Activated naive CD8-positive, alpha-beta T cell treated with anti-CD3 and anti-CD28 coated beads, Interleukin-2, amount 10 ng/mL, durations not matched to agents 7 days and 5 days (primary cell): ENCODE measurements around the gene CRMP1. TPM values are rescaled to one million over a fixed set of nuclear protein-coding genes. Genes with fewer than 3 reads are reported as not detected.

Experiments used
- ATAC-seq: fragments of 150-1000 bp; cut with Tn5 transposase; one replicate; pipeline ENCODE4 v1.10.0; 2021; ENCODE audit warnings: low read depth, moderate library complexity
- POLR2A ChIA-PET: fragments of 350-600 bp; sonication (Branson Sonifier 250); formaldehyde crosslinking; loops from one replicate; lab custom pipeline; 2021; ENCODE audit warnings: antibody characterized with exemption; lab: Charles Lee
- DNase-seq: peaks from one replicate; pipeline ENCODE4 v3.0.0; 2021
- H3K27ac Mint-ChIP-seq: one replicate; pipeline ENCODE4 v1.8.0; 2022; ENCODE audit warnings: mild to moderate bottlenecking, mixed read lengths
- H3K27me3 Mint-ChIP-seq: one replicate; pipeline ENCODE4 v1.8.0; 2022; ENCODE audit warnings: mild to moderate bottlenecking, moderate library complexity, mixed read lengths
- H3K36me3 Mint-ChIP-seq: one replicate; pipeline ENCODE4 v1.8.0; 2021; ENCODE audit warnings: mild to moderate bottlenecking, mixed read lengths
- H3K4me1 Mint-ChIP-seq: one replicate; pipeline ENCODE4 v1.8.0; 2021; ENCODE audit warnings: mixed read lengths
- H3K4me3 Mint-ChIP-seq: one replicate; pipeline ENCODE4 v1.8.0; 2022; ENCODE audit warnings: mild to moderate bottlenecking, moderate library complexity, mixed read lengths
- H3K9me3 Mint-ChIP-seq: one replicate; pipeline ENCODE4 v1.8.0; 2021; ENCODE audit warnings: mixed read lengths
- total RNA-seq, 2 experiments: library from RNA; stranded (reverse); gene quantifications; one replicate each; pipeline ENCODE4 v1.2.3, GENCODE V29; 2021

Gene CRMP1
- total RNA-seq, 2 experiments from 2014 or later, result not detected

GRCh38 chr4:5926598-5926997 is 33.7 kb upstream of the CRMP1 start:
- DNase-seq (no peak), ATAC-seq (no peak)
- H3K4me3 Mint-ChIP-seq, result no peak overlapping the region
- no peaks in the 10 kb centered on the region for H3K36me3 Mint-ChIP-seq
- no peaks in the 10 kb centered on the region for H3K9me3 Mint-ChIP-seq
- H3K4me1 Mint-ChIP-seq, result no peaks in the 10 kb centered on the region
- POLR2A ChIA-PET, result no interaction called here
- H3K27ac Mint-ChIP-seq, result no peak overlapping the region
- H3K27me3 Mint-ChIP-seq, result no peaks in the 10 kb centered on the region

- Mint-ChIP-seq H3K27me3 (no peaks in the 10 kb centered on the region), H3K9me3 (no peaks in the 10 kb centered on the region), H3K4me1 (peaks cover 2% of the 10 kb centered on the region), H3K4me3 (no peak overlapping the region), H3K36me3 (no peaks in the 10 kb centered on the region), H3K27ac (no peak overlapping the region)
- ATAC-seq (no peak), DNase-seq (no peak)
- POLR2A ChIA-PET, result no interaction called here
Observed at GRCh38 chr4:5925419-5926200, 32.7 kb upstream of the CRMP1 start.

GRCh38 chr4:5924461-5925125 is 31.7 kb upstream of the CRMP1 start:
- Mint-ChIP-seq H3K27ac (no peak overlapping the region), H3K9me3 (no peaks in the 10 kb centered on the region), H3K4me3 (no peak overlapping the region), H3K4me1 (peaks cover 2% of the 10 kb centered on the region), H3K36me3 (no peaks in the 10 kb centered on the region), H3K27me3 (no peaks in the 10 kb centered on the region)
- ATAC-seq (no peak), DNase-seq (no peak)
- POLR2A ChIA-PET, result no interaction called here

GRCh38 chr4:5923376-5923775 is 30.5 kb upstream of the CRMP1 start:
- ATAC-seq (no peak), DNase-seq (no peak)
- POLR2A ChIA-PET, result no interaction called here
- Mint-ChIP-seq H3K9me3 (no peaks in the 10 kb centered on the region), H3K4me1 (peaks cover 2% of the 10 kb centered on the region), H3K27ac (no peak overlapping the region), H3K27me3 (no peaks in the 10 kb centered on the region), H3K36me3 (no peaks in the 10 kb centered on the region), H3K4me3 (no peak overlapping the region)

GRCh38 chr4:5922556-5922955 is 29.7 kb upstream of the CRMP1 start:
- POLR2A ChIA-PET, result no interaction called here
- Mint-ChIP-seq H3K4me1 (peaks cover 2% of the 10 kb centered on the region), H3K4me3 (no peak overlapping the region), H3K36me3 (no peaks in the 10 kb centered on the region), H3K27ac (no peak overlapping the region), H3K27me3 (no peaks in the 10 kb centered on the region), H3K9me3 (no peaks in the 10 kb centered on the region)
- no peak for ATAC-seq
- no peak for DNase-seq

GRCh38 chr4:5921981-5922380 is 29.1 kb upstream of the CRMP1 start:
- DNase-seq, result no peak
- ATAC-seq, result no peak
- H3K27me3 Mint-ChIP-seq, result no peaks in the 10 kb centered on the region
- H3K4me1 Mint-ChIP-seq, result peaks cover 2% of the 10 kb centered on the region
- H3K36me3 Mint-ChIP-seq, result no peaks in the 10 kb centered on the region
- no peaks in the 10 kb centered on the region for H3K9me3 Mint-ChIP-seq
- H3K27ac Mint-ChIP-seq, result no peak overlapping the region
- POLR2A ChIA-PET, result no interaction called here
- no peak overlapping the region for H3K4me3 Mint-ChIP-seq

- Mint-ChIP-seq H3K27me3 (no peaks in the 10 kb centered on the region), H3K4me1 (peaks cover 2% of the 10 kb centered on the region), H3K36me3 (no peaks in the 10 kb centered on the region), H3K4me3 (no peak overlapping the region), H3K9me3 (no peaks in the 10 kb centered on the region), H3K27ac (no peak overlapping the region)
- ATAC-seq (no peak), DNase-seq (no peak)
- POLR2A ChIA-PET, result no interaction called here
Observed at GRCh38 chr4:5921101-5921980, 28.5 kb upstream of the CRMP1 start.

- H3K4me3 Mint-ChIP-seq, result no peak overlapping the region
- H3K4me1 Mint-ChIP-seq, result peaks cover 2% of the 10 kb centered on the region
- H3K27ac Mint-ChIP-seq, result no peak overlapping the region
- H3K36me3 Mint-ChIP-seq, result no peaks in the 10 kb centered on the region
- ATAC-seq (no peak), DNase-seq (no peak)
- H3K27me3 Mint-ChIP-seq, result peaks cover 2% of the 10 kb centered on the region
- H3K9me3 Mint-ChIP-seq, result no peaks in the 10 kb centered on the region
- POLR2A ChIA-PET, result no interaction called here
Observed at GRCh38 chr4:5919571-5919970, 26.7 kb upstream of the CRMP1 start.

- Mint-ChIP-seq H3K4me1 (peaks cover 2% of the 10 kb centered on the region), H3K4me3 (no peak overlapping the region), H3K27me3 (peaks cover 2% of the 10 kb centered on the region), H3K9me3 (no peaks in the 10 kb centered on the region), H3K27ac (no peak overlapping the region), H3K36me3 (no peaks in the 10 kb centered on the region)
- DNase-seq (no peak), ATAC-seq (no peak)
- POLR2A ChIA-PET, result no interaction called here
Observed at GRCh38 chr4:5919044-5919443, 26.2 kb upstream of the CRMP1 start.

GRCh38 chr4:5918331-5918985 is 25.6 kb upstream of the CRMP1 start:
- POLR2A ChIA-PET, result no interaction called here
- DNase-seq (no peak), ATAC-seq (no peak)
- Mint-ChIP-seq H3K27me3 (peaks cover 2% of the 10 kb centered on the region), H3K9me3 (no peaks in the 10 kb centered on the region), H3K4me1 (peaks cover 2% of the 10 kb centered on the region), H3K36me3 (no peaks in the 10 kb centered on the region), H3K27ac (no peak overlapping the region), H3K4me3 (no peak overlapping the region)

- Mint-ChIP-seq H3K4me3 (no peak overlapping the region), H3K36me3 (no peaks in the 10 kb centered on the region), H3K4me1 (peaks cover 2% of the 10 kb centered on the region), H3K27ac (no peak overlapping the region), H3K27me3 (peaks cover 2% of the 10 kb centered on the region), H3K9me3 (no peaks in the 10 kb centered on the region)
- ATAC-seq (no peak), DNase-seq (no peak)
- POLR2A ChIA-PET, result no interaction called here
Observed at GRCh38 chr4:5917672-5918071, 24.8 kb upstream of the CRMP1 start.

GRCh38 chr4:5916229-5916628 is 23.3 kb upstream of the CRMP1 start:
- H3K9me3 Mint-ChIP-seq, result no peaks in the 10 kb centered on the region
- no peak overlapping the region for H3K27ac Mint-ChIP-seq
- H3K27me3 Mint-ChIP-seq, result peaks cover 2% of the 10 kb centered on the region
- no peaks in the 10 kb centered on the region for H3K36me3 Mint-ChIP-seq
- POLR2A ChIA-PET, result no interaction called here
- H3K4me3 Mint-ChIP-seq, result no peak overlapping the region
- H3K4me1 Mint-ChIP-seq, result no peaks in the 10 kb centered on the region
- DNase-seq (no peak), ATAC-seq (no peak)

GRCh38 chr4:5913454-5913853 is 20.6 kb upstream of the CRMP1 start:
- Mint-ChIP-seq H3K27me3 (peaks cover 2% of the 10 kb centered on the region), H3K9me3 (peaks cover 2% of the 10 kb centered on the region), H3K4me3 (no peak overlapping the region), H3K27ac (no peak overlapping the region), H3K36me3 (no peaks in the 10 kb centered on the region), H3K4me1 (no peaks in the 10 kb centered on the region)
- DNase-seq (no peak), ATAC-seq (no peak)
- POLR2A ChIA-PET, result no interaction called here
